ENCODE data around the gene AGAP1. TPM values are rescaled to one million over a fixed set of nuclear protein-coding genes. Genes with fewer than 3 reads are reported as not detected.
"Not testable (repeated sequence)": the region's sequence is repeated elsewhere in the genome, so short reads cannot be mapped to it uniquely, and the experiment has no call there.

The AGAP1 gene
- total RNA-seq, 6 experiments from 2014 or later, result 8.1 to 11.2 (median 9.8) TPM

DNA sequence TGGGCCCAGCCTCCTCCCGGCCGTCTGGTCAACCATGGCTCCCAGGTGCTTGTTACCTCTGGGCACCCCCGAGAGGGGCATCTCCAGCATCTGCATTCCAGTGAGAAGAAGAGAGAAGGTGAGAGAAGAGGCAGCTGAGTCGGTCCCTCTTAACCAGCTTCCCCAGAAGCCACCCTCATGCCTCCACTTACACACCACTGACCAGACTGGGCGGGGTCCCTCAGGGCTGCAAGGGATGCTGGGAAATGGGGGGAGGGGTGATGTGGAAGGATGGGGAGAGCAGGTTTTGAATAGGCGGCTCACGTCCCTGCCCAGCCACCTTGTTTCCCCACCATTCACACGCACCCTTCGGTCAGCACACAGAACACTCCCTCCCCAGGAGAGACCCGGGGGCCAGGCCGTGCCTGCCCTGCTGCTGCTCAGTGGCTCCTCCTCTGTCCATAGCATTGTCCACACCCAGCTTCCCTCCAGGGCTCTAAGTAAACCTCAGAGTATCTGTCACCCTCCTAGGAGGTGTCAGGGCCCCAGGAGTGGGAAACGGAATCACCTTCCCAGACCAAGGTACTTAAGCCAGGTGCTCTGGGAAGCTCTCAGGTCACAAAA, 639.7 kb downstream of the AGAP1 start:
- Histone ChIP-seq H3K9me3 (no peaks in the 10 kb centered on the region), H3K4me1 (no peaks in the 10 kb centered on the region), H3K4me3 (no peak overlapping the region), H3K27ac (no peak overlapping the region), H3K27me3 (no peaks in the 10 kb centered on the region), H3K36me3 (no peaks in the 10 kb centered on the region)
- TF ChIP-seq POLR2A (IDR thresholded peaks at IDR 0.05), result no peak
- no peak for TF ChIP-seq CTCF (IDR thresholded peaks at IDR 0.05)
- DNase-seq (no peak), ATAC-seq (no peak)
- intact Hi-C loops (cut with DNase I), result no loop called here
- 75% methylated on average over 4 of the region's 12 CpGs for WGBS (ENCODE audit: insufficient coverage, low coverage, low lambda C conversion rate, missing lambda C conversion rate)

- DNase-seq (no peak), ATAC-seq (peak in 1 of 4 donors; percentile 49)
- intact Hi-C loops (cut with DNase I), result no loop called here
- H3K9me3 ChIP-seq, result no peaks in the 10 kb centered on the region
- TF ChIP-seq CTCF (IDR thresholded peaks at IDR 0.05) (no peak), POLR2A (IDR thresholded peaks at IDR 0.05) (no peak)
- H3K27me3 ChIP-seq, result no peaks in the 10 kb centered on the region
- H3K4me3 ChIP-seq, result no peak overlapping the region
- no peaks in the 10 kb centered on the region for H3K4me1 ChIP-seq
- H3K36me3 ChIP-seq, result no peaks in the 10 kb centered on the region
- no peak overlapping the region for H3K27ac ChIP-seq
- 60% methylated on average over 2 of the region's 19 CpGs for WGBS (ENCODE audit: insufficient coverage, low coverage, low lambda C conversion rate, missing lambda C conversion rate)
Observed at GRCh38 chr2:236136538-236136937, 642.7 kb downstream of the AGAP1 start.

GRCh38 chr2:236137066-236137465, 643.2 kb downstream of the AGAP1 start:
- no peak for ATAC-seq
- H3K4me1 ChIP-seq, result no peaks in the 10 kb centered on the region
- intact Hi-C loops (cut with DNase I), result no loop called here
- no peaks in the 10 kb centered on the region for H3K36me3 ChIP-seq
- no peaks in the 10 kb centered on the region for H3K9me3 ChIP-seq
- no peak for DNase-seq
- no peak overlapping the region for H3K27ac ChIP-seq
- no peak for TF ChIP-seq CTCF (IDR thresholded peaks at IDR 0.05)
- TF ChIP-seq POLR2A (IDR thresholded peaks at IDR 0.05), result no peak
- H3K27me3 ChIP-seq, result no peaks in the 10 kb centered on the region
- WGBS (ENCODE audit: insufficient coverage, low coverage, low lambda C conversion rate, missing lambda C conversion rate), result 90% methylated on average over 4 of the region's 10 CpGs
- H3K4me3 ChIP-seq, result no peak overlapping the region

- ATAC-seq; H3K27ac ChIP-seq; H3K9me3 ChIP-seq; DNase-seq; H3K4me3 ChIP-seq; intact Hi-C loops (cut with DNase I); H3K27me3 ChIP-seq; H3K36me3 ChIP-seq; H3K4me1 ChIP-seq: not testable (repeated sequence)
- WGBS (ENCODE audit: insufficient coverage, low coverage, low lambda C conversion rate, missing lambda C conversion rate), result 82% methylated on average over 9 of the region's 11 CpGs
Observed at GRCh38 chr2:236141616-236142015, 647.8 kb downstream of the AGAP1 start.

DNA sequence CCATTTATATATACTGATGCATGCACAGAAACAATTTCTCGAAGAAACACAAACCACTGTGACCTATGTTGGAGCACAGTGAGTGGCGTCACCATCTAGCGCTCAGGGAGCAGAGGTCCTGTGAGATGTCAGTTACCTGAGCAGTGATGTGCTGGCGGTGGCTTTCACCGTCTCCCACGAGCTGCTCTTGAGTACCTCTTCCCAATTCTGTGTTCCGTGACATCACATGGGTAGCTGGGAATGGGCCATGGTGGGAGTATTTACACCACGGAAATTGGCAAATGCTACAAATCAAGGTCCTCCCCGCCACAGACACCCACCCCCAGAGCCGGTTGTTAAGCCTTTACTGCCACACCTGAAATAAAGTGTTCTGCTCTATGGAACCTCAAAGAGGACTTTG, 650.0 kb downstream of the AGAP1 start:
- Histone ChIP-seq H3K9me3 (no peaks in the 10 kb centered on the region), H3K4me3 (no peak overlapping the region), H3K27me3 (no peaks in the 10 kb centered on the region), H3K4me1 (no peaks in the 10 kb centered on the region), H3K36me3 (no peaks in the 10 kb centered on the region), H3K27ac (no peak overlapping the region)
- WGBS (ENCODE audit: insufficient coverage, low coverage, low lambda C conversion rate, missing lambda C conversion rate), result 80% methylated on average over 7 of the region's 10 CpGs
- TF ChIP-seq CTCF (IDR thresholded peaks at IDR 0.05) (no peak), POLR2A (IDR thresholded peaks at IDR 0.05) (no peak)
- intact Hi-C loops (cut with DNase I), result no loop called here
- DNase-seq (no peak), ATAC-seq (no peak)

All from right lobe of liver (tissue), 6 donors.